Measurements from ENCODE around the gene GOLGA6C.

Gene GOLGA6C

DNA sequence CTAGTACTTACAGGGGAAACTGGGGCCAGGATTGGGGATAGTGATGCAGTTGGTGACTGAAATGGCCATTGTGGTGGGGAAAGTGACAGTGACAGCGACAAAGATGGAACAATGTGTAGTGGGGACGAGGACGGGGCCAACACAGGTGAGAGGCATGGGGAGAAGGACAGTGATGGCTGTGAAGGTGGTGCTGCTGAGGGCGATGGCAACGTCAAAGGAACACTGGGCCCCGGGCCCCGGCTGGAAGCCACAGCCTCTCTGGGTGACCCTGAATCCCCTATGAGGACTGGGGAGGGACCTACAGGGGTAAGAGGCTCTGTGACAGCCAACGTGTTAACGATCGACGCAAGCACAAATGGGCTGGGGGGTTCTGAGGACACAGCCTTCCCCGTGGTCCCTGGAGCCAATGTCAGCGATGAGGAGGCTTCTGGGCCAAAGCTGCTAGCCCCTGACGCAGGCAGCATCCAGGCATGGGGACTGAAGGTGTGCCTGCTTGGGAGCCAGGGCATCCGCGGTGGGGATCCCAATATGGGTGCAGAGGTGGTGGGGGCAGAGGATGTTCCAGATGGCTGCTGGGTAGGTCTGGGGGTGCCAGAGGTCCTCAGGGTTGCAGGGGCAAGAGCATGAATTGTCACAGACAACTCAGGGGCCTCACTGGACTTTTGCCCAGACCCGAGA is 25.2 kb upstream of the GOLGA6C start:
- in situ Hi-C loops (cut with MboI; ENCODE audit: low sequenced_read_pairs, unreplicated experiment): no loop called here
- TF ChIP-seq, protein P1, sequence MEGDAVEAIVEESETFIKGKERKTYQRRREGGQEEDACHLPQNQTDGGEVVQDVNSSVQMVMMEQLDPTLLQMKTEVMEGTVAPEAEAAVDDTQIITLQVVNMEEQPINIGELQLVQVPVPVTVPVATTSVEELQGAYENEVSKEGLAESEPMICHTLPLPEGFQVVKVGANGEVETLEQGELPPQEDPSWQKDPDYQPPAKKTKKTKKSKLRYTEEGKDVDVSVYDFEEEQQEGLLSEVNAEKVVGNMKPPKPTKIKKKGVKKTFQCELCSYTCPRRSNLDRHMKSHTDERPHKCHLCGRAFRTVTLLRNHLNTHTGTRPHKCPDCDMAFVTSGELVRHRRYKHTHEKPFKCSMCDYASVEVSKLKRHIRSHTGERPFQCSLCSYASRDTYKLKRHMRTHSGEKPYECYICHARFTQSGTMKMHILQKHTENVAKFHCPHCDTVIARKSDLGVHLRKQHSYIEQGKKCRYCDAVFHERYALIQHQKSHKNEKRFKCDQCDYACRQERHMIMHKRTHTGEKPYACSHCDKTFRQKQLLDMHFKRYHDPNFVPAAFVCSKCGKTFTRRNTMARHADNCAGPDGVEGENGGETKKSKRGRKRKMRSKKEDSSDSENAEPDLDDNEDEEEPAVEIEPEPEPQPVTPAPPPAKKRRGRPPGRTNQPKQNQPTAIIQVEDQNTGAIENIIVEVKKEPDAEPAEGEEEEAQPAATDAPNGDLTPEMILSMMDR (IDR thresholded peaks at IDR 0.05; ENCODE audit: borderline replicate concordance, control extremely low read depth, extremely low read depth, insufficient read depth, missing control alignments): no peak
- no peak for DNase-seq (ENCODE audit: low spot score)

DNA sequence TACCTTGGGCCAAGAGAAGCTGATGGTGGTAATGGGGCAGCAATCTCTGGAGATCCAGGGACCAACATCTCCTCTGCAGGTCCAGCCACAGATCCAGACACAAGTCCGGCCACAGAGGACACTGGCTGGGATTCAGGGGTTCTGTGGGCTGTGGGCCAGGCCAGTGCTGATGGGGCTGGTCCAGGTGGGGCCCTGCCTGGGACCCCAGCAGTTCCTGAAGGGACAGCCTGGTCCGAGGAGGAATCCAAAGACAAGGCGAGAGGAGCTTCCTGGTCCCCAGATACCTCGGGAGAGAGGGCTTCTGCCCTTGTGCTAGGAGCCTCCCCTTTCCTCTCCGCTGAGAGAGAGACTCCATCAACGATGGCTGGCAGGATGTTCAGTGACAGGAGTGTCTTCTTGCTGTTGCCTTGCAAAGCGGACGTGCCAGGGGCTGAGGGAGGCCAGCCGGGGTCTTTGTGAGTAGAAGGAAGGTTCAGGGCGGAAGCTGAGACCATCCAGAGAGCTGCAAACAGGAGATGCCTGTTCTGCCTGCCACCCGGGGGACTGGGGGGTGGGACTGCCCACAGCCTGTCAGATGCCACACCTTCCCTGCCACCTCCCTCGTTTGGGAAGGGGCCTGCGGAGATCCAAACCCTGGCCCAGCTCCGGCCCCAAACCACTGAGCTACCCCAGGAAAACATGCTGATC is 24.5 kb upstream of the GOLGA6C start:
- TF ChIP-seq, protein P1 (IDR thresholded peaks at IDR 0.05; ENCODE audit: borderline replicate concordance, control extremely low read depth, extremely low read depth, insufficient read depth, missing control alignments): no peak
- no peak for DNase-seq (ENCODE audit: low spot score)
- in situ Hi-C loops (cut with MboI; ENCODE audit: low sequenced_read_pairs, unreplicated experiment): no loop called here

DNA sequence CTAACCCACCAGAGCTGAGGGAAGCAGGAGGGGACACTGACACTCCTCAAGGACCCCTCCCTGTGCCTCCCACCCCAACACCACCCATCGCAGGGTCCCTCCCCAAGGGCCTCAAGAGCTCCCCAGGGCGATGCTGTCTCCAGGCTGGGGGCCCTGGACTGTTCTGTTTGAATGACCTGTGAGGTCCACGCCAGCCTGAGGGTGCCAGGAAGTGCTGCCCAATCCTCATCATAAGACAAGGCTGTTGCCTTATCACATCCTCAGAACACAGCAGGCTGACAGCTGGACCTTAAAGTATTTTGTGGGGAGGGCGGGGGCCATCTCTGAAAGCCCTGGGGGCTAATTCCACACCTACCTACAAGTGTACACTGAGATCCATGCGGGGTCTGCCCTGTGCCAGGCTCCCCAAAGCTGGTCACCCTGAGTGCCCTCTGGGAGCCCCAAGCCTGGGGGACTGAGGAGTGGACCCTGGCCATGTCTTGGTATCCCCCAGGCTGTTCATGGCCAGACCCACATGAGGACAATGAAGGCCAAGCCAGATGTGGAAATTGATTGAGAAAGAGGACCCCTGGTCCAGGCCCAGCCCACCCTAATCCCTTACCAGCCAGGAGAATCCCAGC is 23.8 kb upstream of the GOLGA6C start:
- TF ChIP-seq, protein P1 (IDR thresholded peaks at IDR 0.05; ENCODE audit: borderline replicate concordance, control extremely low read depth, extremely low read depth, insufficient read depth, missing control alignments): no peak
- no peak for DNase-seq (ENCODE audit: low spot score)
- in situ Hi-C loops (cut with MboI; ENCODE audit: low sequenced_read_pairs, unreplicated experiment): no loop called here

DNA sequence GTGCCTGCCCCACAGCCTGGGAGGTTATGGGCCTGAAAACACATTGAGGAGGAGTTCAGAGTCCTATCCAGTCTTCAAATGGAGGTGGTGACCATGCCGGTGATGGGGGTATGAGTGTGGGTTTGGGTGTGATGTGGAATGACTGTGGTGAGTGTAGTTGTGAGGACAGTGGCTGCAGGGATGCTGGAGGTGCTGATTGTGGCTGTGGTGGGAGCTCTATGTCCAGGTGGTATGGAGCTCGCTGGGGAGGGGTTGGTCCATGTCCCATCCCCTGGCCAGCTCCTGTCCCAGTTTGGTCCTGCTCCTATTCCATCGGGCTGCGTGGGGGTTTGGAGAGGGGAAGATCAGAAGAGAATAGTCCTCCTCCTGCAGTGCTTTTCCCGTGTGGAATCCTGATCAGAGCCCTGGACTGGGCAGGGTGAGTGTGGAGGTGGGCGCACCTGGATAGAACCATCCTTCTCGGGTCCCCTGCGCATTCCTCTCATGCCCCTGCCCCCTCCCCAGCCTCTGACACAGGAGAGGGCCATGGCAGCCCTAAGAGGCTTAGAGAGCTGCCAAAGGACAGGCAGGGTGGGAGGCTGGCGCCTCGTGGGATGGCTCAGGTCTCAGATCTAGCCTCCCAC is 23.0 kb upstream of the GOLGA6C start:
- TF ChIP-seq, protein P1 (IDR thresholded peaks at IDR 0.05; ENCODE audit: borderline replicate concordance, control extremely low read depth, extremely low read depth, insufficient read depth, missing control alignments): no peak
- in situ Hi-C loops (cut with MboI; ENCODE audit: low sequenced_read_pairs, unreplicated experiment): no loop called here
- no peak for DNase-seq (ENCODE audit: low spot score)

DNA sequence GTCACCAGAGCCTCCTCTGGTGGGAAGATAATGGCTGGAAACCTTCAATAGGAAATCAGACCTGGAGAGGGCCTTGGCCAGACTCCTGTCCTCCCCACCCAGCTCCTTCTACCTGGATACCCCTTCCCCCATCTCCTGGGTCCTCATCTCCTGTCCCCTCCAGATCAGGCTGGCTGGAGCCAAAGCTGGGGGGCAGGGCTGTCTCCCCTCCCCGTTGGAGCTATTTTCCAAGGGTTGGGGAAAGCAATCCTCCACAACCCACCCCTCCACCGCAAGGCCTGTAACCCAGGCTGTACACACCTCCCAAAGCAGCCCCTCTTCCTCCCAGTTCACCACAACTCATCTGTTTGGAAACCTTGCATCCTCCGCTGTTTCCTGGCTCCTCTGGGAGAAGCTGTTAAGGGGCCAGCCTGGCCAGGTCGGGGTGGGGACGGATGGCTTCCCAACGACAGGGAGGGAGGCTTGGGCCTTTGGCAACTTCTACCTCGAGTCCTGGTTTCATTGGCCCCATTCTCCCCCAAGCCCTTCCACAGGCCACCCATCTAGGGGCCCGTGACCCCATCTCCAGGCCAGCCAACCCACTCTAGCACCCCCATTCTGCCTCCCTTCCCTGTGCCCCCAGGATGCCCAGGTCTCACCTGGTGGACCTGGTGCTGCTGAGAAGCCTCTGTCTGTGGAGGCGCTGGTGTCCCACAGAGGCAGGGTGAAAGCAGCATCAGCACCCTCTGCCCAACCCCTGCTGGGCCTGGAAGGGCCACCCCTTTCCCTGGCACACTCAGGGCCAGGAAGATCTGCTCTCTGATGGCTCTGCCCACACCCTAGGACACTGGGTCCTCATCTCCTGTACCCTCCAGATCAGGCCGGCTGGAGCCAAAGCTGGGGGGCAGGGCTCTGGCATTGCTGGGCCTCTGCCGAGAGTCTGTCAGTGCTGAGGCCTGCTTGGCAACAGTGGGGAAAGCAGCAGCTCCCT is 22.1 kb upstream of the GOLGA6C start:
- in situ Hi-C loops (cut with MboI; ENCODE audit: low sequenced_read_pairs, unreplicated experiment): no loop called here

More for the DNA sequence above, 22.1 kb upstream of the GOLGA6C start:
- TF ChIP-seq, protein P1 (IDR thresholded peaks at IDR 0.05; ENCODE audit: borderline replicate concordance, control extremely low read depth, extremely low read depth, insufficient read depth, missing control alignments): no peak
- no peak for DNase-seq (ENCODE audit: low spot score)

All from GM13976 (cell line).